Lung (tissue), 12 donors: Measurements from ENCODE around the gene CLSTN1. TPM values are rescaled to one million over a fixed set of nuclear protein-coding genes. Genes with fewer than 3 reads are reported as not detected.

Source experiments
- ATAC-seq: fragments of 200-7000 bp; cut with Tn5 transposase; one replicate; pipeline ENCODE4 v1.9.1; 2020; ENCODE audit warnings: moderate number of reproducible peaks; ENCODE audit not compliant: insufficient read depth, low FRiP score
- DNase-seq, 3 donors: peaks; one replicate each; pipeline ENCODE4 v3.0.0-alpha.2; 2013 to 2017
- H3K27ac ChIP-seq, 2 donors: one replicate each; pipeline ENCODE4 v1.5.1; 2013; ENCODE audit warnings: mild to moderate bottlenecking in 2 of 2, moderate library complexity in 2 of 2, control low read depth in 1 of 2, inconsistent platforms in 1 of 2, low read depth in 1 of 2, low read length in 1 of 2
- H3K27me3 ChIP-seq, 3 donors: one replicate each; pipeline ENCODE4 v1.5.1; 2013; ENCODE audit warnings: low read length in 2 of 3; ENCODE audit not compliant: control insufficient read depth in 3 of 3, insufficient read depth in 3 of 3
- H3K36me3 ChIP-seq, 4 donors: one replicate each; pipeline ENCODE4 v1.5.1; 2013; ENCODE audit warnings: low read length in 4 of 4, mild to moderate bottlenecking in 1 of 4, moderate library complexity in 1 of 4; ENCODE audit not compliant: control insufficient read depth in 4 of 4, insufficient read depth in 4 of 4
- H3K4me1 ChIP-seq, 5 donors: one replicate each; pipeline ENCODE4 v1.5.1; 2013; ENCODE audit warnings: low read length in 5 of 5, mild to moderate bottlenecking in 2 of 5, moderate library complexity in 1 of 5; ENCODE audit not compliant: control insufficient read depth in 5 of 5, insufficient read depth in 5 of 5
- H3K4me3 ChIP-seq: one replicate; pipeline ENCODE4 v1.5.1; 2013; ENCODE audit warnings: mild to moderate bottlenecking, control low read depth, moderate library complexity
- H3K9ac ChIP-seq, 2 donors: one replicate each; pipeline ENCODE4 v1.5.1; 2013; ENCODE audit warnings: low read length in 2 of 2, control low read depth in 1 of 2; ENCODE audit not compliant: insufficient read depth in 1 of 2
- H3K9me3 ChIP-seq, 4 donors: one replicate each; pipeline ENCODE4 v1.5.1; 2013; ENCODE audit warnings: low read length in 3 of 4, mild to moderate bottlenecking in 1 of 4, moderate library complexity in 1 of 4; ENCODE audit not compliant: control insufficient read depth in 4 of 4, insufficient read depth in 3 of 4
- CTCF ChIP-seq: IDR thresholded peaks from 2 replicates; pipeline ENCODE4 v1.5.1; 2012; ENCODE audit warnings: mild to moderate bottlenecking; ENCODE audit errors: control extremely low read depth, extremely low read depth
- WGBS, 2 donors: extraction: QIAGEN DNeasy Blood & Tissue Kit; methylation state at CpG; one replicate each; pipeline ENCODE4 v1.1.7; 2013; 5-methylcytosine and 5-hydroxymethylcytosine counted together
- polyA plus RNA-seq, 2 donors: library from polyadenylated mRNA; stranded (reverse); fragments of 200-250 nt; gene quantifications; one replicate each; pipeline ENCODE4 v1.2.1, GENCODE V29; 2013
- total RNA-seq, 2 donors: library from RNA; depleted of rRNA in 1 of 2; stranded (reverse); fragments of >200 nt in 1 of 2; gene quantifications; one replicate each; pipeline ENCODE4 v1.2.1, GENCODE V29; 2014 to 2021
- donor health status: control.
- donor health status: control.
- donor health status: Bipolar disorder and iron deficiency.
- donor health status: healthy.
- donor health status: DM: yes; HTN: yes; CAD: no.

Gene CLSTN1
- total and polyA plus RNA-seq, 4 donors: 37.1 to 88.0 (median 61.8) TPM

GRCh38 chr1:9840176-9840575, 16.4 kb upstream of the CLSTN1 start:
- no peak for TF ChIP-seq CTCF
- ATAC-seq (no peak), DNase-seq (no peak)

GRCh38 chr1:9838946-9839345, 15.2 kb upstream of the CLSTN1 start:
- Histone ChIP-seq H3K36me3 (no peaks in the 10 kb centered on the region), H3K9me3 (no peaks in the 10 kb centered on the region), H3K4me1 (peaks cover 0 to 30% (median 4%) of the 10 kb centered on the region in 5 donors), H3K27ac (no peak overlapping the region), H3K9ac (no peak overlapping the region), H3K4me3 (no peak overlapping the region), H3K27me3 (no peaks in the 10 kb centered on the region)
- TF ChIP-seq CTCF: no peak
- DNase-seq (no peak), ATAC-seq (no peak)
- WGBS, 2 donors: 84 to 92% methylated on average over 10 of the region's 10 CpGs

More at GRCh38 chr1:9840176-9840575, 16.4 kb upstream of the CLSTN1 start:
- no peak overlapping the region for H3K27ac ChIP-seq
- no peaks in the 10 kb centered on the region for H3K27me3 ChIP-seq
- H3K9me3 ChIP-seq: no peaks in the 10 kb centered on the region
- no peak overlapping the region for H3K4me3 ChIP-seq
- H3K4me1 ChIP-seq: peaks cover 0 to 29% (median 4%) of the 10 kb centered on the region in 5 donors
- WGBS, 2 donors: 83% methylated on average over 3 of the region's 3 CpGs
- no peaks in the 10 kb centered on the region for H3K36me3 ChIP-seq
- H3K9ac ChIP-seq: no peak overlapping the region

- Histone ChIP-seq H3K36me3 (no peaks in the 10 kb centered on the region), H3K4me1 (peaks cover 0 to 11% (median 0%) of the 10 kb centered on the region in 5 donors), H3K9ac (no peak overlapping the region), H3K27ac (no peak overlapping the region), H3K9me3 (no peaks in the 10 kb centered on the region), H3K4me3 (no peak overlapping the region), H3K27me3 (no peaks in the 10 kb centered on the region)
- TF ChIP-seq CTCF: no peak
- DNase-seq: no peak
- no peak for ATAC-seq
- 90 to 91% methylated on average over 5 of the region's 5 CpGs for WGBS, 2 donors
Observed at GRCh38 chr1:9836632-9836960, 12.8 kb upstream of the CLSTN1 start.
